Breast epithelium (tissue), 3 donors: ENCODE results near the gene SDK1.

Source experiments
- POLR2A ChIP-seq: fragments of 450-650 bp; IDR thresholded peaks from one replicate; pipeline ENCODE4 v1.6.1; 2016; ENCODE audit warnings: antibody characterized with exemption, mild to moderate bottlenecking, moderate library complexity
- POLR2AphosphoS5 ChIP-seq, 3 donors: sonication (generic); formaldehyde crosslinking; IDR thresholded peaks; one replicate each; pipeline ENCODE4 v1.6.1; 2017; ENCODE audit warnings: antibody characterized with exemption in 3 of 3
- TF ChIP-seq, protein P1 (sequence below), 3 donors: fragments of 450-650 bp; IDR thresholded peaks; one replicate each; pipeline ENCODE4 v1.5.1; 2016 to 2017; ENCODE audit warnings: antibody characterized with exemption in 3 of 3, mild to moderate bottlenecking in 3 of 3, moderate library complexity in 3 of 3

DNA sequence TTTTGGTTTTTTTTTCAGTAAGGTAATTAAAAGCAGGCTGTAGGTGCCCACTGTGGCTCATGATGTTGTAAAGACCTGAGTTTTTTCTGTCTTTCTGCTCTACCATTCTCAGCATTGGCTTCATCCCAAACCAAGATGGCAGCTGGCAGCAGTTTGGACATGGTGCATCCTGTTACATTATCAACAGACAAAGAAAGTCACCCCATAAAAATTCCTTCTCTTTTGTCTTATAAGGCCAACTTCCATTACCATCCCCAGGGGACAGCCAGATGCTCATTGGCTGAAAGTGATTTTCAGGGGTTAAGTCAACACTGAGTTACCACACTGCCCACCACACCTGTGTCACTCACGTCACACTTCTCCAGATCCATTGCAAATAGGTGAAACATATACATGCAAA, 558.4 kb downstream of the SDK1 start:
- TF ChIP-seq, protein P1, sequence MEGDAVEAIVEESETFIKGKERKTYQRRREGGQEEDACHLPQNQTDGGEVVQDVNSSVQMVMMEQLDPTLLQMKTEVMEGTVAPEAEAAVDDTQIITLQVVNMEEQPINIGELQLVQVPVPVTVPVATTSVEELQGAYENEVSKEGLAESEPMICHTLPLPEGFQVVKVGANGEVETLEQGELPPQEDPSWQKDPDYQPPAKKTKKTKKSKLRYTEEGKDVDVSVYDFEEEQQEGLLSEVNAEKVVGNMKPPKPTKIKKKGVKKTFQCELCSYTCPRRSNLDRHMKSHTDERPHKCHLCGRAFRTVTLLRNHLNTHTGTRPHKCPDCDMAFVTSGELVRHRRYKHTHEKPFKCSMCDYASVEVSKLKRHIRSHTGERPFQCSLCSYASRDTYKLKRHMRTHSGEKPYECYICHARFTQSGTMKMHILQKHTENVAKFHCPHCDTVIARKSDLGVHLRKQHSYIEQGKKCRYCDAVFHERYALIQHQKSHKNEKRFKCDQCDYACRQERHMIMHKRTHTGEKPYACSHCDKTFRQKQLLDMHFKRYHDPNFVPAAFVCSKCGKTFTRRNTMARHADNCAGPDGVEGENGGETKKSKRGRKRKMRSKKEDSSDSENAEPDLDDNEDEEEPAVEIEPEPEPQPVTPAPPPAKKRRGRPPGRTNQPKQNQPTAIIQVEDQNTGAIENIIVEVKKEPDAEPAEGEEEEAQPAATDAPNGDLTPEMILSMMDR (IDR thresholded peaks at IDR 0.05) = no peak
- no peak for TF ChIP-seq POLR2A
- TF ChIP-seq POLR2AphosphoS5 (IDR thresholded peaks at IDR 0.05) = no peak
